Keratinocyte (primary cell): ENCODE results near the gene LFNG. TPM values are rescaled to one million over a fixed set of nuclear protein-coding genes. Genes with fewer than 3 reads are reported as not detected.
A peak's percentile ranks its signal among the peaks of the same experiment; 100 is the strongest.

Experiments used
- DNase-seq: peaks from one replicate; pipeline ENCODE4 v3.0.0-alpha.2; 2011; ENCODE audit warnings: low read depth, missing footprints, low spot score
- FAIRE-seq: peaks from 2 replicates; lab custom pipeline; 2011; peaks lifted over from hg19 to GRCh38; lab: Jason Lieb, UNC
- H2AFZ ChIP-seq: 2 replicates; pipeline ENCODE4 v1.6.0; 2012; ENCODE audit warnings: low read length, control low read depth, inconsistent platforms; ENCODE audit not compliant: control insufficient read depth
- H3K27ac ChIP-seq: 2 replicates; pipeline ENCODE4 v1.5.1; 2011; ENCODE audit warnings: low read length; ENCODE audit not compliant: control insufficient read depth, insufficient read depth
- H3K27me3 ChIP-seq: 3 replicates; pipeline ENCODE4 v1.6.0; 2011; ENCODE audit warnings: low read length; ENCODE audit not compliant: control insufficient read depth, insufficient read depth; ENCODE audit errors: extremely low read depth
- H3K36me3 ChIP-seq, 2 experiments: 2 replicates in 1 of 2; 3 replicates in 1 of 2; pipeline ENCODE4 v1.5.1; 2011; ENCODE audit warnings: low read length in 2 of 2, mild to moderate bottlenecking in 1 of 2; ENCODE audit not compliant: control insufficient read depth in 2 of 2, insufficient read depth in 2 of 2; ENCODE audit errors: extremely low read depth in 1 of 2
- H3K4me1 ChIP-seq: 3 replicates; pipeline ENCODE4 v1.5.1; 2011; ENCODE audit warnings: low read length; ENCODE audit not compliant: control insufficient read depth, insufficient read depth; ENCODE audit errors: extremely low read depth
- H3K4me2 ChIP-seq: 3 replicates; pipeline ENCODE4 v1.6.0; 2011; ENCODE audit warnings: low read depth, low read length; ENCODE audit not compliant: control insufficient read depth, insufficient read depth; ENCODE audit errors: extremely low read depth
- H3K4me3 ChIP-seq, 3 experiments: fragments of 200-600 bp in 1 of 3; sonication (generic) in 1 of 3; 2 replicates in 2 of 3; 3 replicates in 1 of 3; pipeline ENCODE4 v1.5.1; 2011 to 2016; ENCODE audit warnings: low read length in 3 of 3, mild to moderate bottlenecking in 3 of 3, control low read depth in 2 of 3, inconsistent platforms in 1 of 3, low read depth in 1 of 3, mixed read lengths in 1 of 3, mixed run types in 1 of 3, moderate library complexity in 1 of 3; ENCODE audit not compliant: control insufficient read depth in 2 of 3, insufficient read depth in 2 of 3; ENCODE audit errors: extremely low read depth in 1 of 3
- H3K79me2 ChIP-seq: 2 replicates; pipeline ENCODE4 v1.6.0; 2012; ENCODE audit warnings: low read length; ENCODE audit not compliant: control insufficient read depth, insufficient read depth
- H3K9ac ChIP-seq: 3 replicates; pipeline ENCODE4 v1.6.0; 2011; ENCODE audit warnings: low read length; ENCODE audit not compliant: control insufficient read depth, insufficient read depth; ENCODE audit errors: extremely low read depth
- H3K9me1 ChIP-seq: 3 replicates; pipeline ENCODE4 v1.6.0; 2011; ENCODE audit warnings: low read length; ENCODE audit not compliant: control insufficient read depth, insufficient read depth; ENCODE audit errors: extremely low read depth
- H3K9me3 ChIP-seq: 2 replicates; pipeline ENCODE4 v1.5.1; 2012; ENCODE audit warnings: low read depth, low read length; ENCODE audit not compliant: control insufficient read depth
- H4K20me1 ChIP-seq: 3 replicates; pipeline ENCODE4 v1.6.0; 2011; ENCODE audit warnings: low read length; ENCODE audit not compliant: control insufficient read depth, insufficient read depth; ENCODE audit errors: extremely low read depth
- EZH2 ChIP-seq: IDR thresholded peaks from one replicate; pipeline ENCODE4 v1.6.1; 2012; ENCODE audit warnings: inconsistent platforms, mild to moderate bottlenecking, low read length, moderate library complexity
- dilution Hi-C: fragments of 300-500 bp; cut with MboI; formaldehyde crosslinking; loops from one replicate; pipeline ENCODE4 v1.7.0; 2020; ENCODE audit warnings: low sequenced_read_pairs; ENCODE audit not compliant: extremely low pct_ligation_motif_present
- polyA plus RNA-seq, 5 experiments: library from polyadenylated mRNA; depleted of rRNA in 3 of 5; stranded (reverse) in 3 of 5; stranded (forward) in 1 of 5; unstranded in 1 of 5; fragments of >200 nt; gene quantifications; 1 replicate in 1 of 5; 2 replicates in 3 of 5; 3 replicates in 1 of 5; pipeline versions ENCODE4 v1.2.1 to v1.2.3, GENCODE V29; 2011 to 2012; ENCODE audit warnings: missing spikeins in 2 of 5, low read depth in 1 of 5, low replicate concordance in 1 of 5
- TF ChIP-seq, protein P1 (sequence below), 3 experiments: IDR thresholded peaks in 1 of 3; conservative IDR thresholded peaks in 1 of 3; optimal IDR thresholded peaks in 1 of 3; 2 replicates in 2 of 3; 3 replicates in 1 of 3; pipeline versions ENCODE3 to v1.5.1; 2011; ENCODE audit warnings: low read length in 3 of 3, mild to moderate bottlenecking in 3 of 3, moderate library complexity in 2 of 3, control low read depth in 1 of 3, inconsistent platforms in 1 of 3; ENCODE audit not compliant: insufficient read depth in 2 of 3; ENCODE audit errors: extremely low read depth in 1 of 3

Gene LFNG
- polyA plus RNA-seq, 1 donor (not counting 4 experiments of a cell fraction or from before 2014, with no cell fraction given): 17.7 TPM

DNA sequence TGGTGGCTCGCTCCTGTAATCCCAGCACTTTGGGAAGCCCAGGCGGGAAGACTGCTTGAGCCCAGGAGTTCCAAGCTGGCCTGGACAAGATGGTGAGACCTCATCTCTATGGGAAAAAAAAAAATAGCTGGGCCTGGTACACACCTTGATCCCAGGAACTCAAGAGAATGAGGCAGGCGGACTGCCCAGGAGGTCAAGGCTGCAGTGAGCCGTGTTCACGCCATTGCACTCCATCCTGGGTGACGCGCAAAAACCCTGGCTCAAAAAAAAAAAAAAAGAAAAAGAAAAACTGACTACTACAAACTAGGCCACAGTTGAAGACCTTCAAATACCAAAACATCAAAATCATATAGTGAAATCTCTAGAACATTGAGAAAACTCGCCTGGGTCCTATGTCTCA lies 31.8 kb downstream of the LFNG start:
- no peak overlapping the region for H3K4me2 ChIP-seq
- no peak overlapping the region for H3K9ac ChIP-seq
- H3K4me1 ChIP-seq: peaks cover 16% of the 10 kb centered on the region
- no peak for FAIRE-seq
- H3K27me3 ChIP-seq: no peaks in the 10 kb centered on the region
- H4K20me1 ChIP-seq: no peaks in the 10 kb centered on the region
- no peak overlapping the region for H3K4me3 ChIP-seq
- no peaks in the 10 kb centered on the region for H3K9me3 ChIP-seq
- dilution Hi-C loops: no loop called here
- TF ChIP-seq EZH2: no peak
- TF ChIP-seq, protein P1, sequence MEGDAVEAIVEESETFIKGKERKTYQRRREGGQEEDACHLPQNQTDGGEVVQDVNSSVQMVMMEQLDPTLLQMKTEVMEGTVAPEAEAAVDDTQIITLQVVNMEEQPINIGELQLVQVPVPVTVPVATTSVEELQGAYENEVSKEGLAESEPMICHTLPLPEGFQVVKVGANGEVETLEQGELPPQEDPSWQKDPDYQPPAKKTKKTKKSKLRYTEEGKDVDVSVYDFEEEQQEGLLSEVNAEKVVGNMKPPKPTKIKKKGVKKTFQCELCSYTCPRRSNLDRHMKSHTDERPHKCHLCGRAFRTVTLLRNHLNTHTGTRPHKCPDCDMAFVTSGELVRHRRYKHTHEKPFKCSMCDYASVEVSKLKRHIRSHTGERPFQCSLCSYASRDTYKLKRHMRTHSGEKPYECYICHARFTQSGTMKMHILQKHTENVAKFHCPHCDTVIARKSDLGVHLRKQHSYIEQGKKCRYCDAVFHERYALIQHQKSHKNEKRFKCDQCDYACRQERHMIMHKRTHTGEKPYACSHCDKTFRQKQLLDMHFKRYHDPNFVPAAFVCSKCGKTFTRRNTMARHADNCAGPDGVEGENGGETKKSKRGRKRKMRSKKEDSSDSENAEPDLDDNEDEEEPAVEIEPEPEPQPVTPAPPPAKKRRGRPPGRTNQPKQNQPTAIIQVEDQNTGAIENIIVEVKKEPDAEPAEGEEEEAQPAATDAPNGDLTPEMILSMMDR (optimal IDR thresholded peaks at IDR 0.05 in 1 of 3, IDR thresholded peaks at IDR 0.05 in 1 of 3, conservative IDR thresholded peaks at IDR 0.05 in 1 of 3; ENCODE audit: extremely low read depth in 1 of 3, insufficient read depth in 2 of 3, low read length in 3 of 3): no peak
- peaks cover 15% of the 10 kb centered on the region for H3K79me2 ChIP-seq
- no peak for DNase-seq
- H3K27ac ChIP-seq: no peak overlapping the region
- H2AFZ ChIP-seq: no peak overlapping the region
- H3K36me3 ChIP-seq: peaks cover 7 to 9% of the 10 kb centered on the region in 2 experiments
- no peaks in the 10 kb centered on the region for H3K9me1 ChIP-seq

DNA sequence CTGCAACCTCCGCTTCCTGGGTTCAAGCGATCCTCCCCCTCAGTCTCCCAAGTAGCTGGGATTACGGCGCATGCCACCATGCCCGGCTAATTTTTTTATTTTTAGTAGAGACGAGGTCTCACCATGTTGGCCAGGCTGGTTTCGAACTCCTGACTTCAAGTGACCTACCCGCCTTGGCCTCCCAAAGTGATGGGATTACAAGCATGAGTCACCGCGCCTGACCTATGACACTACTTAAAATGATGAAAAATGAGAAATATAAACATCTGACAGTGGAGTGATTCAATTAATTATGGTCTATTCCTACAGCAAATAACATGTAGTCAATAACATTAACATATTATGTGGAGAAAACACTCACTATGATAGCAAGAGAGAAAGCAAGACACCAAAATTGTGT lies 33.5 kb downstream of the LFNG start:
- Histone ChIP-seq H3K9me1 (no peaks in the 10 kb centered on the region), H3K4me2 (peak overlapping the region; percentile 94), H3K36me3 (peaks cover 4 to 5% of the 10 kb centered on the region in 2 experiments), H2AFZ (no peak overlapping the region), H3K27ac (peak overlapping the region; percentile 26), H3K4me1 (peaks cover 16% of the 10 kb centered on the region), H3K9ac (no peak overlapping the region), H3K79me2 (peaks cover 15% of the 10 kb centered on the region), H4K20me1 (no peaks in the 10 kb centered on the region), H3K27me3 (no peaks in the 10 kb centered on the region), H3K9me3 (no peaks in the 10 kb centered on the region), H3K4me3 (no peak overlapping the region)
- no peak for FAIRE-seq
- no peak for DNase-seq
- dilution Hi-C loops: no loop called here
- TF ChIP-seq, protein P1 (optimal IDR thresholded peaks at IDR 0.05 in 1 of 3, IDR thresholded peaks at IDR 0.05 in 1 of 3, conservative IDR thresholded peaks at IDR 0.05 in 1 of 3; ENCODE audit: extremely low read depth in 1 of 3, insufficient read depth in 2 of 3, low read length in 3 of 3): no peak
- no peak for TF ChIP-seq EZH2
